Stimulated activated CD8-positive, alpha-beta memory T cell treated with anti-CD3 and anti-CD28 coated beads, Interleukin-2, amount 100 ng/mL, for 48 hours (primary cell): ENCODE results near the gene UBASH3A.
"Not testable (repeated sequence)": the region's sequence is repeated elsewhere in the genome, so short reads cannot be mapped to it uniquely, and the experiment has no call there.

Source experiments
- DNase-seq, 2 donors: peaks; one replicate each; pipeline ENCODE4 v3.0.0-alpha.2; 2020; ENCODE audit warnings: low read depth in 2 of 2

Gene UBASH3A

GRCh38 chr21:42467140-42467983 lies 63.7 kb downstream of the UBASH3A start:
- DNase-seq: no peak

- no peak for DNase-seq
These were observed 64.9 kb downstream of the UBASH3A start for GRCh38 chr21:42468491-42469131.

GRCh38 chr21:42469272-42469671 lies 65.6 kb downstream of the UBASH3A start:
- DNase-seq: no peak

GRCh38 chr21:42469726-42470125 lies 66.0 kb downstream of the UBASH3A start:
- not testable (repeated sequence) for DNase-seq

- no peak for DNase-seq
These were observed 67.5 kb downstream of the UBASH3A start for GRCh38 chr21:42471206-42471605.

- DNase-seq: no peak
These were observed 68.1 kb downstream of the UBASH3A start for GRCh38 chr21:42471716-42472330.

- DNase-seq: no peak
These were observed 68.8 kb downstream of the UBASH3A start for GRCh38 chr21:42472521-42472920.

GRCh38 chr21:42473498-42474042 lies 69.9 kb downstream of the UBASH3A start:
- no peak for DNase-seq

- no peak for DNase-seq
These were observed 70.5 kb downstream of the UBASH3A start for GRCh38 chr21:42474043-42474831.

- DNase-seq: no peak
These were observed 71.3 kb downstream of the UBASH3A start for GRCh38 chr21:42475036-42475435.

GRCh38 chr21:42475526-42476387 lies 72.1 kb downstream of the UBASH3A start:
- DNase-seq: no peak

GRCh38 chr21:42476388-42477331 lies 73.0 kb downstream of the UBASH3A start:
- DNase-seq: no peak

- DNase-seq: no peak
These were observed 74.8 kb downstream of the UBASH3A start for GRCh38 chr21:42478504-42478903.

GRCh38 chr21:42479582-42479981 lies 75.9 kb downstream of the UBASH3A start:
- DNase-seq: no peak

GRCh38 chr21:42480736-42481135 lies 77.0 kb downstream of the UBASH3A start:
- no peak for DNase-seq

- DNase-seq: no peak
These were observed 77.5 kb downstream of the UBASH3A start for GRCh38 chr21:42481169-42481568.

GRCh38 chr21:42484966-42485365 lies 81.3 kb downstream of the UBASH3A start:
- DNase-seq: no peak

- no peak for DNase-seq
These were observed 82.4 kb downstream of the UBASH3A start for GRCh38 chr21:42486072-42486471.

GRCh38 chr21:42486531-42486930 lies 82.8 kb downstream of the UBASH3A start:
- no peak for DNase-seq
